Cortex of kidney (tissue), 1 donor: ENCODE data around the gene ATP1A3.

Experiments
- DNase-seq: peaks from one replicate; lab custom pipeline; 2025; lab: John Stamatoyannopoulos, UW

Gene ATP1A3

GRCh38 chr19:41987141-41987860 is 6.7 kb downstream of the ATP1A3 start:
- DNase-seq = no peak

GRCh38 chr19:41984961-41985360 is 9.1 kb downstream of the ATP1A3 start:
- no peak for DNase-seq

GRCh38 chr19:41981724-41982123 is 12.3 kb downstream of the ATP1A3 start:
- no peak for DNase-seq

- no peak for DNase-seq
Measured at GRCh38 chr19:41978470-41978869, 15.6 kb downstream of the ATP1A3 start.

- no peak for DNase-seq
Measured at GRCh38 chr19:41977916-41978315, 16.1 kb downstream of the ATP1A3 start.

GRCh38 chr19:41974652-41975051 is 19.4 kb downstream of the ATP1A3 start:
- no peak for DNase-seq

GRCh38 chr19:41971363-41971762 is 22.7 kb downstream of the ATP1A3 start:
- DNase-seq = no peak

- DNase-seq = no peak
Measured at GRCh38 chr19:41969772-41970458, 24.1 kb downstream of the ATP1A3 start.

- no peak for DNase-seq
Measured at GRCh38 chr19:41968751-41969595, 25.1 kb downstream of the ATP1A3 start.

GRCh38 chr19:41967054-41967783 is 26.8 kb downstream of the ATP1A3 start:
- no peak for DNase-seq

- DNase-seq = no peak
Measured at GRCh38 chr19:41965106-41965505, 28.9 kb downstream of the ATP1A3 start.

- no peak for DNase-seq
Measured at GRCh38 chr19:41960973-41961372, 33.1 kb downstream of the ATP1A3 start.

GRCh38 chr19:41959056-41960053 is 34.7 kb downstream of the ATP1A3 start, which contains the start of gene RABAC1:
Gene RABAC1, minus strand, starts transcription at chr19:41959321. Its CDS starts 29 bp downstream, at chr19:41959292.
- DNase-seq = peak; percentile 48

- DNase-seq = no peak
Measured at GRCh38 chr19:41958367-41959055, 35.5 kb downstream of the ATP1A3 start.

GRCh38 chr19:41957838-41958366 is 36.1 kb downstream of the ATP1A3 start:
- DNase-seq = no peak

- no peak for DNase-seq
Measured at GRCh38 chr19:41957161-41957837, 36.7 kb downstream of the ATP1A3 start.

- DNase-seq = no peak
Measured at GRCh38 chr19:41956621-41957020, 37.4 kb downstream of the ATP1A3 start.

- no peak for DNase-seq
Measured at GRCh38 chr19:41955521-41955920, 38.5 kb downstream of the ATP1A3 start.

- no peak for DNase-seq
Measured at GRCh38 chr19:41951686-41952172, 42.3 kb downstream of the ATP1A3 start.
